Measurements from ENCODE around the gene POC1A.

The POC1A gene

GRCh38 chr3:52122491-52122890, 31.7 kb downstream of the POC1A start:
- Histone ChIP-seq H3K4me1 (peaks cover 99% of the 10 kb centered on the region), H3K9ac (peak overlapping the region; percentile 75), H3K9me3 (no peaks in the 10 kb centered on the region), H3K4me2 (peak overlapping the region; percentile 95), H3K27ac (peak overlapping the region; percentile 90), H3K36me3 (peaks cover 63% of the 10 kb centered on the region), H3K4me3 (0 out of 2 replicates have a peak overlapping the region, but pooled peaks have one; percentile 52), H4K20me1 (no peaks in the 10 kb centered on the region), H3K27me3 (no peaks in the 10 kb centered on the region)
- TF ChIP-seq Cebpa-rat (IDR thresholded peaks at IDR 0.05), result no peak

DNA sequence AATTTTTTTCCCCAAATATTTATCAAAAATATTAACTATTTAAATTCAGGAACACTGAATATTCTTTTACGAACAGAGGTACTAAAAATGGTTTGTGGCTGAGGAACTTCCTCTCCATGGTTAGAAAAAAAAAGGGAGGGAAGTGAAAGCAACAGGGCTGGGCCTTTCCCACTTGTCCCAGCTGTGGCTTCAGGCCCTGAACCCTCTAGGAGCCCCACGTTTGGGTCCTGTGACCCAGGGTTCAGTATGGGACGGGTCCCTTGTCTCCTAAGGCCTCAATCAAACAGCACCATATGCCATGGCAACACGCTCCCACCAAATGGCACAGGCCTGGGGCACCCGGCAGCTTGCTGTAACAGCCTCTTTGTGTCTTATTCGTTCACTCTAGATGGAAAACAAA, 32.4 kb downstream of the POC1A start:
- peak overlapping the region; percentile 95 for H3K4me2 ChIP-seq
- H3K4me3 ChIP-seq, result peak overlapping the region; percentile 52
- H3K27ac ChIP-seq, result peak overlapping the region; percentile 90
- peak overlapping the region; percentile 75 for H3K9ac ChIP-seq
- H3K36me3 ChIP-seq, result peaks cover 63% of the 10 kb centered on the region
- H3K9me3 ChIP-seq, result no peaks in the 10 kb centered on the region
- no peaks in the 10 kb centered on the region for H3K27me3 ChIP-seq
- no peak for TF ChIP-seq Cebpa-rat (IDR thresholded peaks at IDR 0.05)
- peaks cover 99% of the 10 kb centered on the region for H3K4me1 ChIP-seq
- no peaks in the 10 kb centered on the region for H4K20me1 ChIP-seq

GRCh38 chr3:52121464-52121805, 32.8 kb downstream of the POC1A start:
- Histone ChIP-seq H4K20me1 (no peaks in the 10 kb centered on the region), H3K27ac (peak overlapping the region; percentile 90), H3K9me3 (no peaks in the 10 kb centered on the region), H3K9ac (peak overlapping the region; percentile 75), H3K4me1 (peaks cover 99% of the 10 kb centered on the region), H3K27me3 (no peaks in the 10 kb centered on the region), H3K4me2 (peak overlapping the region; percentile 95), H3K36me3 (peaks cover 62% of the 10 kb centered on the region), H3K4me3 (peak overlapping the region; percentile 52)
- no peak for TF ChIP-seq Cebpa-rat (IDR thresholded peaks at IDR 0.05)

DNA sequence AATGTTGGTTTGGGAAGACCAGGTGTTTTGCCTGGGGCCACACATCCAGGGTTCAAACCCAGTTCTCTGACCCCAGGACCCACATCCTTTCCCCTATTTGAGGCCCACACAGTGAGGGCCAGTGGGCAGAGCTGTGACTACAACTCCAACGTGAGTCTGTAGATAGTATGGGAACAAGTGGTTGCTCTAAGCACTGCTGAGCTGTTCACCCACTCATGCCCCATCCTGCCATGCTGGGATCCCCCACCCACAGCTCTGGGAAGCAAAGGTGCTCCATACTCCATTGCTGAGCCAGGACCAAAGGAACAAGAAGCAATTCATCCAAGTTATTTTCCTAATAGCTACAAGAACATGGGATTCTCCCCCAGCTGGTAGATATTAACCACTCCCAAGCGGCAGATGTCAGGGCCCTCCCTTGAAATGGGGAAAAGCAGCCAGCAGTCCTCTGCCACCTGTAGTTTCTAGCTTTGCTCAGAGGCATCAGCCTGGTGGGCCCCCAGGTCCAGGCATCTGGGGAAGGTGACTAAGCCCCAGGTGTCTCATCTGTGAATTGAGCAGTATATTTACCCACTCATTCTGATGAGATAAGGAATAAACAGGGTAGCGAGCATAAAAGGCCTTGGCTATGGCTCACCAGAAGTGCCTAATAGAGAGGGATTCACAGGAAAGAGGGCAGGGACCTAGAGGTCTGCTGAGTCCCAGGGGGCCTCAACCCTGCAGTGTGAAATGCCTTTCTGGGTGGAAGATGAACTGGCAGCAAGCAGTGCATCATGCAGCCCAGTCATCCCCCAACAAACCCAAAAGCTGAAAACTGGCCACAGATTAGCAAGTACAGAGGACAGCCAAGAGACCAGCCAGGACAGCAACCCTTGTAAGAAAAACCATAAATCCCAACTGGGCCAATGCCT, 33.4 kb downstream of the POC1A start:
- Histone ChIP-seq H3K4me3 (peak overlapping the region; percentile 52), H4K20me1 (no peaks in the 10 kb centered on the region), H3K4me2 (peak overlapping the region; percentile 95), H3K36me3 (peaks cover 62% of the 10 kb centered on the region), H3K4me1 (peaks cover 97% of the 10 kb centered on the region), H3K27me3 (no peaks in the 10 kb centered on the region), H3K27ac (peak overlapping the region; percentile 90), H3K9me3 (no peaks in the 10 kb centered on the region), H3K9ac (peak overlapping the region; percentile 75)
- no peak for TF ChIP-seq Cebpa-rat (IDR thresholded peaks at IDR 0.05)

- Histone ChIP-seq H3K27ac (peak overlapping the region; percentile 90), H3K4me1 (peaks cover 87% of the 10 kb centered on the region), H3K36me3 (peaks cover 62% of the 10 kb centered on the region), H3K4me3 (no peak overlapping the region), H3K4me2 (peak overlapping the region; percentile 95), H4K20me1 (no peaks in the 10 kb centered on the region), H3K9ac (peak overlapping the region; percentile 75; the same call in 1 of the 2 replicates), H3K9me3 (no peaks in the 10 kb centered on the region), H3K27me3 (no peaks in the 10 kb centered on the region)
- TF ChIP-seq Cebpa-rat (IDR thresholded peaks at IDR 0.05), result no peak
Measured at GRCh38 chr3:52119826-52120225, 34.4 kb downstream of the POC1A start.

- no peaks in the 10 kb centered on the region for H4K20me1 ChIP-seq
- H3K27ac ChIP-seq, result peak overlapping the region; percentile 90
- H3K9me3 ChIP-seq, result no peaks in the 10 kb centered on the region
- H3K4me2 ChIP-seq, result peak overlapping the region; percentile 95
- TF ChIP-seq Cebpa-rat (IDR thresholded peaks at IDR 0.05), result no peak
- H3K4me3 ChIP-seq, result no peak overlapping the region
- peaks cover 62% of the 10 kb centered on the region for H3K36me3 ChIP-seq
- no peaks in the 10 kb centered on the region for H3K27me3 ChIP-seq
- H3K9ac ChIP-seq, result no peak overlapping the region
- peaks cover 80% of the 10 kb centered on the region for H3K4me1 ChIP-seq
Measured at GRCh38 chr3:52119099-52119498, 35.1 kb downstream of the POC1A start.

DNA sequence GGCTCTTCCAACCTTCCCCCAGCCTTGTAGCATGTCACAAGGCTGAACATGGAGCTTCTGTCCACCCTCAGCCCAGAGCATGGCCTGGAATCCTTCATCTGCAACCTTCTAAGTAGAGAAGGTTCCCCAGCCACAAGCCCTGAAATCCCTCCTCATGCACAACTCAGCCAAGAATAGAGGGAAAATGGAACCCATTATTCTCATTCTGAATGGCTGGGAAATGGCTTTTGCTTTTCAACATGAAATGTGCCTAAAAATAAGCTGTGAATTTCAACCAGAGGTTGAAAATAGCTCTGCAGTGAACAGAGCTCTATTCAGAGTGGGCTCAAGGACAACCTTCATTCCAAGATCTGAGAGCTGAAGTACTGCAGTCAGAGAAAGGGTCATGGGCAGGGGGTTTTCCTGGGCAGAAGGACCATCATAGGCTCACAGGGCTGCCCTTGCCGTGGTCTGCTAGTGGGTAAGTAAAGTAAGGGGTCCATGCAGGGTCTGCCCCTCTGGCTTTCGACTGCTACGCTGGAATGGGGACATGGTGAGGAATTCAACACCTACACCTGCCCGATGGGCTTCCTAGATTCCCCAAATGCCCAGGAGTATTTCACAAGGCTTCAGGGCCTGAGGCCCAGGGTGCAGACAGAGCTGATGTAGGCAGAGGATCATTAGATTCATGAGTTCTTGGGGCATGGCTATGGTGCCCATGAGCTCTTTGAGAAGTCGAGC, 35.9 kb downstream of the POC1A start:
- no peak for TF ChIP-seq Cebpa-rat (IDR thresholded peaks at IDR 0.05)
- peak overlapping the region; percentile 51 for H3K27ac ChIP-seq
- no peak overlapping the region for H3K4me3 ChIP-seq
- H3K4me1 ChIP-seq, result peaks cover 72% of the 10 kb centered on the region
- peaks cover 61% of the 10 kb centered on the region for H3K36me3 ChIP-seq
- H4K20me1 ChIP-seq, result no peaks in the 10 kb centered on the region
- peak overlapping the region; percentile 95 for H3K4me2 ChIP-seq
- no peaks in the 10 kb centered on the region for H3K9me3 ChIP-seq
- H3K9ac ChIP-seq, result 0 out of 2 replicates have a peak overlapping the region, but pooled peaks have one; percentile 12
- H3K27me3 ChIP-seq, result no peaks in the 10 kb centered on the region

GRCh38 chr3:52117537-52117936, 36.7 kb downstream of the POC1A start:
- Histone ChIP-seq H3K36me3 (peaks cover 68% of the 10 kb centered on the region), H3K9ac (0 out of 2 replicates have a peak overlapping the region, but pooled peaks have one; percentile 12), H3K27ac (peak overlapping the region; percentile 38), H3K4me1 (peaks cover 64% of the 10 kb centered on the region), H3K27me3 (no peaks in the 10 kb centered on the region), H4K20me1 (no peaks in the 10 kb centered on the region), H3K4me2 (peak overlapping the region; percentile 95), H3K9me3 (no peaks in the 10 kb centered on the region), H3K4me3 (no peak overlapping the region)
- no peak for TF ChIP-seq Cebpa-rat (IDR thresholded peaks at IDR 0.05)

GRCh38 chr3:52112056-52112455, 42.2 kb downstream of the POC1A start:
- Histone ChIP-seq H3K9ac (no peak overlapping the region), H3K4me3 (no peak overlapping the region), H3K4me2 (no peak overlapping the region), H3K4me1 (peaks cover 57% of the 10 kb centered on the region), H3K27ac (no peak overlapping the region), H3K36me3 (peaks cover 64% of the 10 kb centered on the region), H3K9me3 (no peaks in the 10 kb centered on the region), H3K27me3 (no peaks in the 10 kb centered on the region), H4K20me1 (no peaks in the 10 kb centered on the region)
- no peak for TF ChIP-seq Cebpa-rat (IDR thresholded peaks at IDR 0.05)

DNA sequence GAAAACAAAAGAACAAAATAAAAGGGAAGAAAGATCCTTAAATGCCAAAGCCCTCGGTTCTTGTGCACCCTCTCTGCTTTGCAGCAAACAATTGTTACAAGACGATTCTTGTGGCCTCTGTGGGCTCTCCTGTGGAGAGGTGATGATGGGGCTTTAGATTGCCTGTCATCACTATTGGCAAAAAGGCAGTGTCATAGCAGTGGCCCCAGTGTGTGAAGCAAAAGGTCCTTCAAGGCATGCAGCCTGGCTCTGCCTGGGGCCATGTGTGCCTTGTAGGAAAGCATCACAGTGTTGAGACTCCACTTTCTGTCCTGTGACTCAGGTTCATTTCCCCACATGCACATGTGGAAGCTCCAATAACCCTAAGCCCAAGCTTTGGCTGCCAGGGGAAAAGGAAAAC, 43.7 kb downstream of the POC1A start:
- no peak overlapping the region for H3K4me3 ChIP-seq
- H3K27me3 ChIP-seq, result no peaks in the 10 kb centered on the region
- peak overlapping the region; percentile 88 for H3K4me2 ChIP-seq
- H4K20me1 ChIP-seq, result no peaks in the 10 kb centered on the region
- TF ChIP-seq Cebpa-rat (IDR thresholded peaks at IDR 0.05), result no peak
- H3K36me3 ChIP-seq, result peaks cover 62% of the 10 kb centered on the region
- peaks cover 52% of the 10 kb centered on the region for H3K4me1 ChIP-seq
- H3K9ac ChIP-seq, result no peak overlapping the region; the same call in 1 of the 2 replicates
- peak overlapping the region; percentile 24; the same call in 1 of the 2 replicates for H3K27ac ChIP-seq
- H3K9me3 ChIP-seq, result no peaks in the 10 kb centered on the region

Measured in BLaER1 (cell line).